ENCODE data around the gene GABBR2. TPM values are rescaled to one million over a fixed set of nuclear protein-coding genes. Genes with fewer than 3 reads are reported as not detected.
"Not testable (repeated sequence)": the region's sequence is repeated elsewhere in the genome, so short reads cannot be mapped to it uniquely, and the experiment has no call there.

The GABBR2 gene
- total and polyA plus RNA-seq, 2 donors (not counting 1 experiment from before 2014, with no cell fraction given), result 0.03 TPM; not detected in 1

DNA sequence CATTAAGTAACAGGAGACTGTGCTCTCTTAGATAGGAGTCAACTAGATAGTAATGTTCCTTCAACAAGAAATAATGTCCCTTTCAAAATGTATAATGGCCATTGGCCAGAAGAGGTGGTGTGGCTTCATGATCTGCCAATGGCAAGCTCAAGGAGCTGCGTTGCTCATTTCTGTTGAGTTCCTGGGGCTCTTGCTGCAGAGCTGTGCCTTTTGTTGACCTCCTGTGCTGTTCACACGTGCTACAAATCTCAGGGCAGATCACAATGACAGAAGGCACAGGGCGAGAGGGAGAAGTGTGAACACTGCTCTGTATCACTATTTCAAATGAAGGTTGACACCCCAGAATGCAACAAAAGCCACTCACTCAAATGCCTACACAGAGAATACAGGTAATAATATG, 437.3 kb downstream of the GABBR2 start:
- H3K4me3 Mint-ChIP-seq, result no peak overlapping the region
- H3K4me1 ChIP-seq (ENCODE audit: control insufficient read depth in 2 of 2, insufficient read depth in 2 of 2, low read length in 2 of 2), result no peaks in the 10 kb centered on the region
- no peak overlapping the region for H3K27ac ChIP-seq (ENCODE audit: low read length in 2 of 2)
- 68% methylated on average over 2 of the region's 3 CpGs for WGBS (ENCODE audit: insufficient coverage)
- H3K36me3 ChIP-seq (replicated peaks in 1 of 2; ENCODE audit: control extremely low read depth in 1 of 2, control insufficient read depth in 1 of 2, extremely low read depth in 1 of 2, insufficient read depth in 2 of 2, low read length in 1 of 2), result no peaks in the 10 kb centered on the region
- DNase-seq (no peak), ATAC-seq (ENCODE audit: low read depth) (no peak)
- ChIA-PET CTCF (interaction anchor here (0.9 to 1.2 kb wide), 2 partner anchors 198 to 346 kb away, joined by 3 read pairs; no protein-coding TSS in a partner anchor), POLR2A (no interaction called here)
- H3K27me3 Mint-ChIP-seq, result peaks cover 72% of the 10 kb centered on the region
- H3K9ac ChIP-seq (ENCODE audit: low read length), result no peak overlapping the region
- H2AFZ ChIP-seq (ENCODE audit: insufficient read depth, low read depth, low read length, poor library complexity, severe bottlenecking), result no peak overlapping the region
- H3K4me3 ChIP-seq (ENCODE audit: control extremely low read depth in 1 of 5, extremely low read depth in 1 of 5, insufficient read depth in 1 of 5, low read depth in 2 of 5, low read length in 4 of 5), result no peak overlapping the region
- no peaks in the 10 kb centered on the region for H3K4me1 Mint-ChIP-seq
- no peaks in the 10 kb centered on the region for H3K9me3 Mint-ChIP-seq (ENCODE audit: insufficient read depth)
- H3K9me3 ChIP-seq (ENCODE audit: control extremely low read depth in 1 of 3, control insufficient read depth in 2 of 3, insufficient read depth in 1 of 3, low read length in 2 of 3), result no peaks in the 10 kb centered on the region
- intact Hi-C loops (cut with micrococcal nuclease), result no loop called here
- H3K27ac Mint-ChIP-seq, result no peak overlapping the region
- peaks cover 0 to 10% (median 8%) of the 10 kb centered on the region in 4 experiments for H3K27me3 ChIP-seq (replicated peaks in 1 of 4; ENCODE audit: control extremely low read depth in 1 of 4, control insufficient read depth in 3 of 4, insufficient read depth in 4 of 4, low read length in 3 of 4)
- H3K79me2 ChIP-seq (ENCODE audit: control insufficient read depth, insufficient read depth, low read length), result no peaks in the 10 kb centered on the region
- no peak for TF ChIP-seq EZH2 (IDR thresholded peaks at IDR 0.05; ENCODE audit: borderline replicate concordance, insufficient read depth, low read depth, low read length, poor library complexity, severe bottlenecking)
- TF ChIP-seq, protein P1, sequence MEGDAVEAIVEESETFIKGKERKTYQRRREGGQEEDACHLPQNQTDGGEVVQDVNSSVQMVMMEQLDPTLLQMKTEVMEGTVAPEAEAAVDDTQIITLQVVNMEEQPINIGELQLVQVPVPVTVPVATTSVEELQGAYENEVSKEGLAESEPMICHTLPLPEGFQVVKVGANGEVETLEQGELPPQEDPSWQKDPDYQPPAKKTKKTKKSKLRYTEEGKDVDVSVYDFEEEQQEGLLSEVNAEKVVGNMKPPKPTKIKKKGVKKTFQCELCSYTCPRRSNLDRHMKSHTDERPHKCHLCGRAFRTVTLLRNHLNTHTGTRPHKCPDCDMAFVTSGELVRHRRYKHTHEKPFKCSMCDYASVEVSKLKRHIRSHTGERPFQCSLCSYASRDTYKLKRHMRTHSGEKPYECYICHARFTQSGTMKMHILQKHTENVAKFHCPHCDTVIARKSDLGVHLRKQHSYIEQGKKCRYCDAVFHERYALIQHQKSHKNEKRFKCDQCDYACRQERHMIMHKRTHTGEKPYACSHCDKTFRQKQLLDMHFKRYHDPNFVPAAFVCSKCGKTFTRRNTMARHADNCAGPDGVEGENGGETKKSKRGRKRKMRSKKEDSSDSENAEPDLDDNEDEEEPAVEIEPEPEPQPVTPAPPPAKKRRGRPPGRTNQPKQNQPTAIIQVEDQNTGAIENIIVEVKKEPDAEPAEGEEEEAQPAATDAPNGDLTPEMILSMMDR (IDR thresholded peaks at IDR 0.05), result no peak
- no peaks in the 10 kb centered on the region for H4K20me1 ChIP-seq (ENCODE audit: control insufficient read depth, insufficient read depth, low read length, poor library complexity, severe bottlenecking)
- H3K4me2 ChIP-seq (replicated peaks; ENCODE audit: low read depth, low read length, poor library complexity, severe bottlenecking), result no peak overlapping the region

DNA sequence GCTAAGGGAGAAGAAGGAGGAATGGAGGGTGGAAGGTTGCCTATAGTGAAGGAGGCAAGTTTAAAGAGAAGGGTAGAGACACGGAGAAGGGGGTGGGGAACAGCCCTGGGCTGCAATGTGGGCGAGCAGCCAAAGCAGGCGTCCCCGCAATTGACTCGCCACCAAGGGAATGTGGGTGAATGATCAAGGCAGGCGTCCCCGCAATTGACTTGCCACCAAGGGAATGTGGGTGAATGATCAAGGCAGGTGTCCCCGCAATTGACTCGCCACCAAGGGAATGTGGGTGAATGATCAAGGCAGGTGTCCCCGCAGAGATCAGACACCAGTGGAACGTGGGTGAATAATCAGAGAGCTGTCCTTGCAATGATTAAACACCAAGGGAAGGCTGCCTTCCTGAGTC, 438.5 kb downstream of the GABBR2 start:
- intact Hi-C loops (cut with micrococcal nuclease); DNase-seq; H3K4me3 Mint-ChIP-seq; H3K9me3 ChIP-seq (ENCODE audit: control extremely low read depth in 1 of 3, control insufficient read depth in 2 of 3, insufficient read depth in 1 of 3, low read length in 2 of 3); H3K9me3 Mint-ChIP-seq (ENCODE audit: insufficient read depth); H3K4me1 Mint-ChIP-seq; H3K4me2 ChIP-seq (replicated peaks; ENCODE audit: low read depth, low read length, poor library complexity, severe bottlenecking); H3K79me2 ChIP-seq (ENCODE audit: control insufficient read depth, insufficient read depth, low read length); H3K9ac ChIP-seq (ENCODE audit: low read length); H3K27ac Mint-ChIP-seq; H3K36me3 ChIP-seq (replicated peaks in 1 of 2; ENCODE audit: control extremely low read depth in 1 of 2, control insufficient read depth in 1 of 2, extremely low read depth in 1 of 2, insufficient read depth in 2 of 2, low read length in 1 of 2); H3K4me1 ChIP-seq (ENCODE audit: control insufficient read depth in 2 of 2, insufficient read depth in 2 of 2, low read length in 2 of 2); ATAC-seq (ENCODE audit: low read depth); POLR2A ChIA-PET; CTCF ChIA-PET; H3K4me3 ChIP-seq (ENCODE audit: control extremely low read depth in 1 of 5, extremely low read depth in 1 of 5, insufficient read depth in 1 of 5, low read depth in 2 of 5, low read length in 4 of 5); H2AFZ ChIP-seq (ENCODE audit: insufficient read depth, low read depth, low read length, poor library complexity, severe bottlenecking); H4K20me1 ChIP-seq (ENCODE audit: control insufficient read depth, insufficient read depth, low read length, poor library complexity, severe bottlenecking); H3K27ac ChIP-seq (ENCODE audit: low read length in 2 of 2); H3K27me3 ChIP-seq (replicated peaks in 1 of 4; ENCODE audit: control extremely low read depth in 1 of 4, control insufficient read depth in 3 of 4, insufficient read depth in 4 of 4, low read length in 3 of 4): not testable (repeated sequence)
- peaks cover 69% of the 10 kb centered on the region for H3K27me3 Mint-ChIP-seq
- 32% methylated on average over 11 of the region's 11 CpGs for WGBS (ENCODE audit: insufficient coverage)

DNA sequence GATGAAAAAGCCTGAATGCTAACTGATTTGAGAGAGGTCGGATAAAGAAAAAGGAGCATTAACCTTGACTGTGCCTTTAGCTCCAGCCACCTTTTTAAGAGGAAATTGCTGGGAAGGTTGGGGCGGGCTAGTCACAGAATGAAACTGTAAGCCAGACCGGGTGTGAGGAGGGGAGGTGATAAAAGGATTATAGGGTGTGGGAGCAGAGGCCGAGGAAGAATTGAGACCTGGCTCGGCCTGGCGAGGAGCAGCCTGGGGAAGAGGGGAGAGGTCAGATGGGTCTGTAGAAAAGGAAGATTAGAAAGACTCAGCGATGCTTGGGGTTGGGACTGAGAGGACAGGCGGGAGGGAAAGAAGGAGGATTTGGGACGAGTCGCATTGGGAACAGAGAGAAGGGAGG, 439.1 kb downstream of the GABBR2 start:
- H3K4me1 Mint-ChIP-seq; H3K4me1 ChIP-seq (ENCODE audit: control insufficient read depth in 2 of 2, insufficient read depth in 2 of 2, low read length in 2 of 2); ATAC-seq (ENCODE audit: low read depth); intact Hi-C loops (cut with micrococcal nuclease); H3K4me3 Mint-ChIP-seq; H3K27ac ChIP-seq (ENCODE audit: low read length in 2 of 2); H3K36me3 ChIP-seq (replicated peaks in 1 of 2; ENCODE audit: control extremely low read depth in 1 of 2, control insufficient read depth in 1 of 2, extremely low read depth in 1 of 2, insufficient read depth in 2 of 2, low read length in 1 of 2); H3K4me2 ChIP-seq (replicated peaks; ENCODE audit: low read depth, low read length, poor library complexity, severe bottlenecking); H4K20me1 ChIP-seq (ENCODE audit: control insufficient read depth, insufficient read depth, low read length, poor library complexity, severe bottlenecking); H3K27me3 ChIP-seq (replicated peaks in 1 of 4; ENCODE audit: control extremely low read depth in 1 of 4, control insufficient read depth in 3 of 4, insufficient read depth in 4 of 4, low read length in 3 of 4); CTCF ChIA-PET; H2AFZ ChIP-seq (ENCODE audit: insufficient read depth, low read depth, low read length, poor library complexity, severe bottlenecking); H3K4me3 ChIP-seq (ENCODE audit: control extremely low read depth in 1 of 5, extremely low read depth in 1 of 5, insufficient read depth in 1 of 5, low read depth in 2 of 5, low read length in 4 of 5); H3K9me3 ChIP-seq (ENCODE audit: control extremely low read depth in 1 of 3, control insufficient read depth in 2 of 3, insufficient read depth in 1 of 3, low read length in 2 of 3); H3K9ac ChIP-seq (ENCODE audit: low read length); DNase-seq; H3K79me2 ChIP-seq (ENCODE audit: control insufficient read depth, insufficient read depth, low read length); H3K27ac Mint-ChIP-seq; POLR2A ChIA-PET; H3K9me3 Mint-ChIP-seq (ENCODE audit: insufficient read depth): not testable (repeated sequence)
- 82% methylated on average over 10 of the region's 10 CpGs for WGBS (ENCODE audit: insufficient coverage)
- peaks cover 63% of the 10 kb centered on the region for H3K27me3 Mint-ChIP-seq

Measured in B cell (primary cell).